SK-N-MC (cell line): ENCODE results near the gene GPRC5C.

ENCODE experiments used
- DNase-seq: peaks from one replicate; pipeline ENCODE4 v3.0.0-alpha.2; 2011; ENCODE audit warnings: low read depth, low spot score
- H3K27ac ChIP-seq: fragments of 200-600 bp; sonication (generic); 2 replicates; pipeline ENCODE4 v1.5.1; 2016; ENCODE audit warnings: mixed run types
- H3K36me3 ChIP-seq: fragments of 200-600 bp; sonication (generic); 2 replicates; pipeline ENCODE4 v1.6.1; 2017; ENCODE audit warnings: antibody characterized with exemption, low read length, mixed read lengths; ENCODE audit not compliant: insufficient read depth
- H3K4me3 ChIP-seq: fragments of 200-600 bp; sonication (generic); 2 replicates; pipeline ENCODE4 v1.5.1; 2016
- H3K9ac ChIP-seq: fragments of 200-600 bp; sonication (generic); 2 replicates; pipeline ENCODE4 v1.8.0; 2017; ENCODE audit warnings: mixed run types, mixed read lengths; ENCODE audit not compliant: insufficient read length
- H3K9me3 ChIP-seq: fragments of 200-600 bp; sonication (generic); 2 replicates; pipeline ENCODE4 v1.6.1; 2017; ENCODE audit warnings: low read depth, mild to moderate bottlenecking, antibody characterized with exemption, low read length, moderate library complexity, mixed read lengths
- EZH2 ChIP-seq: fragments of 200-600 bp; sonication (generic); IDR thresholded peaks from one replicate; pipeline ENCODE4 v1.6.1; 2017; ENCODE audit warnings: antibody characterized with exemption
- FOXP2 ChIP-seq: optimal IDR thresholded peaks from 2 replicates; pipeline ENCODE3; 2011; ENCODE audit warnings: mild to moderate bottlenecking, moderate library complexity; ENCODE audit not compliant: insufficient read depth; ENCODE audit errors: extremely low read length, control extremely low read depth
- POLR2AphosphoS5 ChIP-seq: IDR thresholded peaks from 2 replicates; pipeline ENCODE4 v1.6.1; 2012; ENCODE audit warnings: mild to moderate bottlenecking, low read depth, low read length, borderline replicate concordance

GPRC5C gene

DNA sequence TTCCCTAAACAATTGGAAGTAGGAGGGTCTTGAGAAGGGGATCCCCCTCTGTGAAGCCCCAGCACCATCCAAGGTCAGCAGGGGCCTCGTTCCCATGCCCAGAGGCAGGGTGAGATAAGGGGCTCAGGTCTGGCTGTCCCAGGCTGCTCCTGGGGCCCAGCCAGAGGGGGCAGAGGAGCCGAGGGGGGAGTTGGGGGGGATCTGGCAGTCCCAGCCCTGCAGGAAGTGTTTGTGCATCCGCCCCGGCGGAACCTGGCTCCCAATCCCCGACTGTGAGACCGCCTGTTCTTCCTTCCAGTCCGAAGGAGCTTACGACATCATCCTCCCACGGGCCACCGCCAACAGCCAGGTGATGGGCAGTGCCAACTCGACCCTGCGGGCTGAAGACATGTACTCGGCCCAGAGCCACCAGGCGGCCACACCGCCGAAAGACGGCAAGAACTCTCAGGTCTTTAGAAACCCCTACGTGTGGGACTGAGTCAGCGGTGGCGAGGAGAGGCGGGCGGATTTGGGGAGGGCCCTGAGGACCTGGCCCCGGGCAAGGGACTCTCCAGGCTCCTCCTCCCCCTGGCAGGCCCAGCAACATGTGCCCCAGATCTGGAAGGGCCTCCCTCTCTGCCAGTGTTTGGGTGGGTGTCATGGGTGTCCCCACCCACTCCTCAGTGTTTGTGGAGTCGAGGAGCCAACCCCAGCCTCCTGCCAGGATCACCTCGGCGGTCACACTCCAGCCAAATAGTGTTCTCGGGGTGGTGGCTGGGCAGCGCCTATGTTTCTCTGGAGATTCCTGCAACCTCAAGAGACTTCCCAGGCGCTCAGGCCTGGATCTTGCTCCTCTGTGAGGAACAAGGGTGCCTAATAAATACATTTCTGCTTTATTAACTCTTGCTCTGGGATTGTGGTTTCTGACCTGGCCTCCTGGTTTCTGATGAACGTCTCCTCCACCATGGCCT is 14.9 kb downstream of the GPRC5C start:
- DNase-seq = no peak
- Histone ChIP-seq H3K4me3 (no peak overlapping the region), H3K27ac (no peak overlapping the region), H3K9ac (no peak overlapping the region), H3K36me3 (no peaks in the 10 kb centered on the region), H3K9me3 (no peaks in the 10 kb centered on the region)
- TF ChIP-seq EZH2 (no peak), POLR2AphosphoS5 (no peak), FOXP2 (no peak)

- H3K36me3 ChIP-seq = no peaks in the 10 kb centered on the region
- no peak overlapping the region for H3K27ac ChIP-seq
- no peak overlapping the region for H3K4me3 ChIP-seq
- no peak overlapping the region for H3K9ac ChIP-seq
- DNase-seq = no peak
- no peaks in the 10 kb centered on the region for H3K9me3 ChIP-seq
- TF ChIP-seq POLR2AphosphoS5 (no peak), EZH2 (no peak), FOXP2 (no peak)
Measured at GRCh38 chr17:74447628-74448159, 15.8 kb downstream of the GPRC5C start.

DNA sequence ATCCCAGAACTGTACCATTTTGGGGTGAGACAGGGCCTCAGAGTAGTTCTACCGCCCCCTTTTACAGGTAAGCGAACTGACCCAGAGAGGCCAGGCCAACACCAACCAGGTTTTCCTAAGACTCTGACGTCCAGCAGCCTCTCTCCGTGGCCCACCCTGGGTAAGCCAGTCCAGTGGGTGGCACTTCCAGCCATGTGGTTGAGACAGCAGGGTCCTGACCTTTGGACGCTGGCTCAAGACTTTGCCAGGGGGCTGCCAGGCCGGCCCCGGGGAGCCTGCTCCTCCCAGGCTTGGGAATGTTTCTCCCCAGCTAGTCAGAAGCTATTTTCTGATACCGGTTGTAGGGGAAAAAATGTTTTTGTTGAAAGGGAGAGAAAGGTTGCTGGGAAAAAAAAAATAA is 16.9 kb downstream of the GPRC5C start:
- no peak for TF ChIP-seq POLR2AphosphoS5
- no peak for TF ChIP-seq EZH2
- TF ChIP-seq FOXP2 = no peak
- Histone ChIP-seq H3K9ac (no peak overlapping the region), H3K9me3 (no peaks in the 10 kb centered on the region), H3K4me3 (no peak overlapping the region), H3K36me3 (no peaks in the 10 kb centered on the region), H3K27ac (no peak overlapping the region)
- no peak for DNase-seq

GRCh38 chr17:74449306-74449705 is 17.4 kb downstream of the GPRC5C start:
- DNase-seq = no peak
- Histone ChIP-seq H3K9ac (no peak overlapping the region), H3K27ac (no peak overlapping the region), H3K4me3 (no peak overlapping the region), H3K9me3 (no peaks in the 10 kb centered on the region), H3K36me3 (no peaks in the 10 kb centered on the region)
- TF ChIP-seq POLR2AphosphoS5 (no peak), FOXP2 (no peak), EZH2 (no peak)

- Histone ChIP-seq H3K9ac (no peak overlapping the region), H3K9me3 (no peaks in the 10 kb centered on the region), H3K27ac (no peak overlapping the region), H3K4me3 (no peak overlapping the region), H3K36me3 (no peaks in the 10 kb centered on the region)
- no peak for DNase-seq
- TF ChIP-seq POLR2AphosphoS5 (no peak), FOXP2 (no peak), EZH2 (no peak)
Measured at GRCh38 chr17:74449773-74450172, 17.9 kb downstream of the GPRC5C start.

GRCh38 chr17:74450231-74450630 is 18.3 kb downstream of the GPRC5C start:
- Histone ChIP-seq H3K36me3 (no peaks in the 10 kb centered on the region), H3K27ac (no peak overlapping the region), H3K9me3 (no peaks in the 10 kb centered on the region), H3K4me3 (no peak overlapping the region), H3K9ac (no peak overlapping the region)
- DNase-seq = no peak
- no peak for TF ChIP-seq EZH2
- no peak for TF ChIP-seq FOXP2
- no peak for TF ChIP-seq POLR2AphosphoS5

GRCh38 chr17:74450925-74451403 is 19.1 kb downstream of the GPRC5C start:
- no peak overlapping the region for H3K4me3 ChIP-seq
- no peak overlapping the region for H3K27ac ChIP-seq
- DNase-seq = no peak
- H3K9me3 ChIP-seq = no peaks in the 10 kb centered on the region
- no peak overlapping the region for H3K9ac ChIP-seq
- TF ChIP-seq EZH2 (no peak), FOXP2 (no peak)
- H3K36me3 ChIP-seq = no peaks in the 10 kb centered on the region

DNA sequence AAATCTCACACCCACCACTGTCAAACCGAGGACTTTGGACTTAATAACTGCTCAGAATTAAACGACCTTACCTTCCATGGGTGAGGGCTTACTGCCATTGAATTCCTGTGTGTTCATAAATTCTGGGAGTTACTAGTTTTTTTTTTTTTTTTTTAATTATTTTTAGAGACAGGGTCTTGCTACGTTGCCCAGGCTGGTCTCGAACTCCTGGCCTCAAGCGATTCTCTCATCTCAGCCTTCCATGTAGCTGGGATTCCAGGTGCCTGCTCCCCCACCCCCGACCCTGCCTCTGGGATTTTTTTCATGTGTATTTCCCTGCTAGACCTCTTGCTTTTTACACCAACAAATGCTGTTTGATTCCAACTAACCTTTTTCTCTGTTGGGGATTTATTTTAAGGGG is 19.7 kb downstream of the GPRC5C start:
- DNase-seq = no peak
- H3K4me3 ChIP-seq = no peak overlapping the region
- H3K27ac ChIP-seq = 0 out of 2 replicates have a peak overlapping the region, but pooled peaks have one; percentile 25
- H3K9me3 ChIP-seq = no peaks in the 10 kb centered on the region
- H3K36me3 ChIP-seq = no peaks in the 10 kb centered on the region
- TF ChIP-seq EZH2 (no peak), POLR2AphosphoS5 (no peak), FOXP2 (no peak)
- H3K9ac ChIP-seq = no peak overlapping the region
